Heart right ventricle (tissue), 16 donors: ENCODE results near the gene UPF3B. TPM values are rescaled to one million over a fixed set of nuclear protein-coding genes. Genes with fewer than 3 reads are reported as not detected.
A peak's percentile ranks its signal among the peaks of the same experiment; 100 is the strongest.
"Not testable (repeated sequence)": the region's sequence is repeated elsewhere in the genome, so short reads cannot be mapped to it uniquely, and the experiment has no call there.

Experiments
- ATAC-seq, 8 donors: fragments of 200-7000 bp; cut with Tn5 transposase; one replicate each; pipeline ENCODE4 v1.9.1; 2020; ENCODE audit warnings: mild to moderate bottlenecking in 8 of 8, moderate library complexity in 8 of 8, moderate number of reproducible peaks in 1 of 8
- DNase-seq, 2 donors: peaks; one replicate each; pipeline ENCODE4 v3.0.0-alpha.2; 2020
- H3K27ac ChIP-seq, 10 donors: fragments of 200-600 bp; sonication (generic) in 2 of 10; one replicate each; pipeline versions ENCODE4 v1.5.0 to v1.8.0; 2020 to 2022; ENCODE audit warnings: mild to moderate bottlenecking in 3 of 10
- H3K27me3 ChIP-seq, 7 donors: fragments of 200-600 bp; one replicate each; pipeline ENCODE4 v1.8.0; 2021 to 2022; ENCODE audit warnings: mild to moderate bottlenecking in 2 of 7
- H3K36me3 ChIP-seq, 9 donors: fragments of 200-600 bp; sonication (generic) in 1 of 9; one replicate each; pipeline versions ENCODE4 v1.5.0 to v1.8.0; 2020 to 2022; ENCODE audit warnings: mild to moderate bottlenecking in 2 of 9
- H3K4me1 ChIP-seq, 9 donors: fragments of 200-600 bp; sonication (generic) in 1 of 9; one replicate each; pipeline versions ENCODE4 v1.5.0 to v1.8.0; 2020 to 2022; ENCODE audit warnings: mild to moderate bottlenecking in 4 of 9
- H3K4me3 ChIP-seq, 10 donors: fragments of 200-600 bp; sonication (generic) in 2 of 10; one replicate each; pipeline versions ENCODE4 v1.5.0 to v1.8.0; 2020 to 2022; ENCODE audit warnings: mild to moderate bottlenecking in 7 of 10, moderate library complexity in 2 of 10
- H3K9me3 ChIP-seq, 11 donors: fragments of 200-600 bp in 10 of 11; sonication (generic) in 2 of 11; one replicate each; pipeline versions ENCODE4 v1.5.0 to v1.8.0; 2013 to 2022; ENCODE audit warnings: mild to moderate bottlenecking in 2 of 11, control low read depth in 1 of 11, moderate library complexity in 1 of 11
- CTCF ChIP-seq, 9 donors: fragments of 200-600 bp; sonication (generic) in 2 of 9; IDR thresholded peaks; one replicate each; pipeline versions ENCODE4 v1.5.0 to v1.8.0; 2021 to 2022; ENCODE audit warnings: antibody characterized with exemption in 9 of 9, mild to moderate bottlenecking in 5 of 9, moderate library complexity in 1 of 9
- WGBS, 2 donors: extraction: QIAGEN DNeasy Blood & Tissue Kit; methylation state at CpG; one replicate each; pipeline ENCODE4 v1.1.7; 2013; ENCODE audit warnings: inconsistent platforms in 1 of 2; 5-methylcytosine and 5-hydroxymethylcytosine counted together
- intact Hi-C, 10 donors: fragments of 100-400 bp; cut with DNase I; formaldehyde crosslinking; loops; one replicate each; pipeline versions ENCODE4 v1.11.1 to v1.14.2; 2022
- polyA plus RNA-seq, 2 donors: library from polyadenylated mRNA; stranded (reverse); fragments of 200-250 nt; gene quantifications; one replicate each; pipeline ENCODE4 v1.2.3, GENCODE V29; 2013
- total RNA-seq, 10 donors: library from RNA; stranded (reverse); fragmentation: NEBNext Ultra II Directional in 3 of 10; extraction: Animal tissue kit (Norgen Biotek cat#: 25700) in 3 of 10; gene quantifications; one replicate each; pipeline versions ENCODE4 v1.2.1 to v1.2.4, GENCODE V29; 2021 to 2023
- donor health status: Arrhythmogenic right ventricular cardiomyopathy.
- donor health status: ischemic (EF 13 %, LVEDD 7.1; RV severe dilation, severe dysfunction).
- donor health status: healthy with polysubstance abuse.
- donor health status: DM: no; HTN: yes; CAD: no.
- donor health status: DM: no; HTN: no; CAD: no.
- donor health status: ischemic (EF 25% LVEDD 6.9; RV normal size, moderate dysfunction).
- donor health status: ischemic (EF 25% LVEDD 5.7; RV mildly dilated, moderate dysfunction).
- donor health status: healthy.
- donor health status: DM: yes; HTN: yes; CAD: no.
- donor health status: Ischemic cardiomyopathy.
- donor health status: ischemic (EF 35%, LVEDD 5.7; RV mildly dilated, moderate dysfunction).
- donor health status: nonischemic (EF 11% LVEDD 7.7; RV severe dilation, severe dysfunction).
- donor health status: DM: yes; HTN: yes; CAD: no.
- donor health status: PGD.
- donor health status: ischemic (EF 29% LVEDD 5.4; RV normal size, mild dysfunction).
- donor health status: nonischemic (EF 23%, LVEDD 6.1; RV moderate dilation, normal function).

UPF3B gene
- total and polyA plus RNA-seq, 12 donors, result 2.4 to 15.1 (median 3.2) TPM

GRCh38 chrX:119895843-119896326, 43.1 kb upstream of the UPF3B start, which contains the start of gene AKAP14:
TSS of gene AKAP14 (plus strand) at chrX:119895893. CDS start at chrX:119903224, 7,331 bp downstream.
- H3K27ac ChIP-seq, result no peak within 1 kb of the TSS
- no peaks in the 10 kb centered on the region for H3K9me3 ChIP-seq
- WGBS, 2 donors, result 37 to 42% methylated on average over 4 of the region's 4 CpGs
- no peak for TF ChIP-seq CTCF (IDR thresholded peaks at IDR 0.05)
- H3K27me3 ChIP-seq, result no peaks in the 10 kb centered on the region
- ATAC-seq (no peak), DNase-seq (no peak)
- H3K4me1 ChIP-seq, result no peaks in the 10 kb centered on the region
- intact Hi-C loops, result no loop called here
- no peak within 1 kb of the TSS for H3K4me3 ChIP-seq
- no peaks in the 10 kb centered on the region for H3K36me3 ChIP-seq

- DNase-seq, H3K4me1 ChIP-seq, H3K27me3 ChIP-seq, intact Hi-C loops, H3K4me3 ChIP-seq, H3K36me3 ChIP-seq, H3K27ac ChIP-seq, H3K9me3 ChIP-seq, ATAC-seq: not testable (repeated sequence)
- 72 to 79% methylated on average over 16 of the region's 16 CpGs for WGBS, 2 donors
Measured at GRCh38 chrX:119891961-119892692, 39.4 kb upstream of the UPF3B start.

GRCh38 chrX:119890626-119891025, 37.9 kb upstream of the UPF3B start:
- ATAC-seq, H3K27me3 ChIP-seq, H3K4me1 ChIP-seq, H3K9me3 ChIP-seq, H3K36me3 ChIP-seq, intact Hi-C loops, DNase-seq, H3K4me3 ChIP-seq, H3K27ac ChIP-seq: not testable (repeated sequence)
- WGBS, 2 donors, result 85 to 88% methylated on average over 10 to 15 of the region's 36 CpGs

- Histone ChIP-seq H3K36me3 (no peaks in the 10 kb centered on the region), H3K4me3 (peak overlapping the region in 7 of 10 donors; percentile 9 to 45 (median 34)), H3K27ac (no peak overlapping the region), H3K27me3 (no peaks in the 10 kb centered on the region), H3K4me1 (peaks cover 0 to 6% (median 0%) of the 10 kb centered on the region in 9 donors), H3K9me3 (peaks cover 0 to 3% (median 0%) of the 10 kb centered on the region in 11 donors)
- peak in 8 of 9 donors; percentile 39 to 60 (median 52) for TF ChIP-seq CTCF (IDR thresholded peaks at IDR 0.05)
- intact Hi-C loops, result no loop called here
- DNase-seq (peak; percentile 38 to 66), ATAC-seq (peak; percentile 59 to 92 (median 80))
- 1 to 10% methylated on average over 28 to 39 of the region's 40 CpGs for WGBS, 2 donors
Measured at GRCh38 chrX:119887721-119888425, 35.1 kb upstream of the UPF3B start.

GRCh38 chrX:119885554-119886428, 33.0 kb upstream of the UPF3B start:
- WGBS, 2 donors, result 91 to 96% methylated on average over 11 of the region's 11 CpGs
- H3K9me3 ChIP-seq, result peaks cover 0 to 3% (median 0%) of the 10 kb centered on the region in 11 donors

More at GRCh38 chrX:119885554-119886428, 33.0 kb upstream of the UPF3B start:
- ATAC-seq (no peak), DNase-seq (peak in 1 of 2 donors; percentile 4)
- Histone ChIP-seq H3K4me1 (peaks cover 0 to 6% (median 0%) of the 10 kb centered on the region in 9 donors), H3K27me3 (no peaks in the 10 kb centered on the region), H3K36me3 (no peaks in the 10 kb centered on the region), H3K27ac (no peak overlapping the region), H3K4me3 (no peak overlapping the region)
- intact Hi-C loops, result no loop called here
- no peak for TF ChIP-seq CTCF (IDR thresholded peaks at IDR 0.05)
